ENCODE measurements around the gene POLE3. TPM values are rescaled to one million over a fixed set of nuclear protein-coding genes. Genes with fewer than 3 reads are reported as not detected.
A peak's percentile ranks its signal among the peaks of the same experiment; 100 is the strongest.
"Not testable (repeated sequence)": the region's sequence is repeated elsewhere in the genome, so short reads cannot be mapped to it uniquely, and the experiment has no call there.

POLE3 gene
- total and polyA plus RNA-seq, 9 of the 15 experiments (the other 6 are each of a cell fraction or from before 2014, with no cell fraction given) = 52.6 to 179 (median 110) TPM

- BruUV-seq (replicated peaks); H3K9me1 ChIP-seq (ENCODE audit: control insufficient read depth, insufficient read depth, low read length); H3K27ac ChIP-seq (ENCODE audit: extremely low read depth, low read depth, low read length); H2AFZ ChIP-seq (ENCODE audit: low read depth, low read length); H3K4me3 ChIP-seq; H3K9ac ChIP-seq (ENCODE audit: insufficient read depth in 1 of 2, low read depth in 2 of 2, low read length in 2 of 2); H3K9me3 ChIP-seq (replicated peaks; ENCODE audit: control insufficient read depth, insufficient read depth, low read depth, low read length); POLR2A ChIA-PET; CTCF ChIA-PET (ENCODE audit: low intra/inter-chr PET ratio); H3K36me3 ChIP-seq (ENCODE audit: control insufficient read depth, insufficient read depth, low read length); H3K27me3 ChIP-seq (ENCODE audit: control insufficient read depth in 2 of 2, insufficient read depth in 2 of 2, low read length in 2 of 2); DNase-seq (ENCODE audit: extremely low read depth in 1 of 4, low spot score in 3 of 4); FAIRE-seq; H3K4me2 ChIP-seq (ENCODE audit: insufficient read depth, low read length); intact Hi-C loops (cut with micrococcal nuclease); ATAC-seq; in situ Hi-C loops (cut with MboI); H3K79me2 ChIP-seq (ENCODE audit: control insufficient read depth, insufficient read depth, low read length); TF ChIP-seq PBX2 (CRISPR knock-in tag; IDR thresholded peaks at IDR 0.05; ENCODE audit: low read depth); ATF1 (CRISPR knock-in tag; IDR thresholded peaks at IDR 0.05): not testable (repeated sequence)
- TF ChIP-seq ZNF384 (IDR thresholded peaks at IDR 0.05; ENCODE audit: low read depth, low read length) (0 out of 2 replicates have a peak, but pooled peaks have one; percentile 5), PBX2 (tag; conservative IDR thresholded peaks at IDR 0.05; ENCODE audit: low read depth) (peak; percentile 32; the same call in 1 of the 2 replicates), CEBPG (CRISPR knock-in tag; IDR thresholded peaks at IDR 0.05) (peak; percentile 16; the same call in 1 of the 2 replicates), CEBPG (tag; conservative IDR thresholded peaks at IDR 0.05 in 1 of 2, IDR thresholded peaks at IDR 0.05 in 1 of 2) (peak; percentile 42 to 75; a peak in 3 of 4 replicates), CEBPB (tag; IDR thresholded peaks at IDR 0.05) (peak; percentile 85), ATF1 (tag; IDR thresholded peaks at IDR 0.05) (0 out of 2 replicates have a peak, but pooled peaks have one; percentile 9)
- Histone ChIP-seq H3K4me1 (replicated peaks in 1 of 2; ENCODE audit: control insufficient read depth in 2 of 2, insufficient read depth in 2 of 2, low read length in 2 of 2) (peaks cover 32 to 39% of the 10 kb centered on the region in 2 experiments), H4K20me1 (replicated peaks; ENCODE audit: control insufficient read depth, insufficient read depth, low read length) (peaks cover 15% of the 10 kb centered on the region; the same call in 1 of the 2 replicates)
- 63% methylated on average over 3 of the region's 3 CpGs for WGBS (ENCODE audit: insufficient coverage, low coverage, missing lambda C conversion rate)
These were observed 44.8 kb downstream of the POLE3 start for GRCh38 chr9:113365652-113366051.
